C4-2B (cell line): ENCODE results near the gene LPCAT4.

Experiments used
- H3K27ac ChIP-seq: fragments of 450-650 bp; 2 replicates; pipeline ENCODE4 v1.5.1; 2017
- ZFX ChIP-seq: fragments of 450-650 bp; IDR thresholded peaks from 2 replicates; pipeline ENCODE4 v1.6.1; 2017
- TF ChIP-seq, protein P1 (sequence below): fragments of 450-650 bp; conservative IDR thresholded peaks from 2 replicates; pipeline ENCODE4 v1.5.1; 2017; ENCODE audit warnings: mild to moderate bottlenecking

LPCAT4 gene

GRCh38 chr15:34373951-34374350, 7.0 kb upstream of the LPCAT4 start:
- H3K27ac ChIP-seq = no peak overlapping the region
- TF ChIP-seq ZFX = no peak
- TF ChIP-seq, protein P1, sequence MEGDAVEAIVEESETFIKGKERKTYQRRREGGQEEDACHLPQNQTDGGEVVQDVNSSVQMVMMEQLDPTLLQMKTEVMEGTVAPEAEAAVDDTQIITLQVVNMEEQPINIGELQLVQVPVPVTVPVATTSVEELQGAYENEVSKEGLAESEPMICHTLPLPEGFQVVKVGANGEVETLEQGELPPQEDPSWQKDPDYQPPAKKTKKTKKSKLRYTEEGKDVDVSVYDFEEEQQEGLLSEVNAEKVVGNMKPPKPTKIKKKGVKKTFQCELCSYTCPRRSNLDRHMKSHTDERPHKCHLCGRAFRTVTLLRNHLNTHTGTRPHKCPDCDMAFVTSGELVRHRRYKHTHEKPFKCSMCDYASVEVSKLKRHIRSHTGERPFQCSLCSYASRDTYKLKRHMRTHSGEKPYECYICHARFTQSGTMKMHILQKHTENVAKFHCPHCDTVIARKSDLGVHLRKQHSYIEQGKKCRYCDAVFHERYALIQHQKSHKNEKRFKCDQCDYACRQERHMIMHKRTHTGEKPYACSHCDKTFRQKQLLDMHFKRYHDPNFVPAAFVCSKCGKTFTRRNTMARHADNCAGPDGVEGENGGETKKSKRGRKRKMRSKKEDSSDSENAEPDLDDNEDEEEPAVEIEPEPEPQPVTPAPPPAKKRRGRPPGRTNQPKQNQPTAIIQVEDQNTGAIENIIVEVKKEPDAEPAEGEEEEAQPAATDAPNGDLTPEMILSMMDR = no peak

- TF ChIP-seq, protein P1 = no peak
- TF ChIP-seq ZFX = no peak
- H3K27ac ChIP-seq = no peak overlapping the region
Measured at GRCh38 chr15:34370643-34371042, 3.6 kb upstream of the LPCAT4 start.

DNA sequence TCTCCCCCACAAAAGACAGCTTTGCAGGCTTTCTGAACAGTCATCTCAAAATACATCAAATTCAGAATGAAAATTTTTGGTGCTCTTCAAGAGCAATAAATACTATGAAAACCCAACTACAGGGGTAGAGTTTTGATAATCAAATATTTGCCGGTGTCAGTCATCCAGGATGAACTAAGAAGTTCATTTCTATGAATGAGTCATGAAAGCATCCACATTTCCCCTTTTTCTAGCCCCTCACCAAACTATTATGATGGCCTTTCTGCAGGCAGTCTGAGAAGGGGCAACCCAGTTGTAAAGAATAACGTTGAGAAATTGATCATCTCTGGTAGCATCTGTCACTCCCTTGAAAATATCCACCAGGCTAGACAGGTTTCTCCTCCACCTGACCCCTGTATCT, 3.1 kb upstream of the LPCAT4 start:
- H3K27ac ChIP-seq = no peak overlapping the region
- TF ChIP-seq, protein P1 = no peak
- TF ChIP-seq ZFX = no peak

DNA sequence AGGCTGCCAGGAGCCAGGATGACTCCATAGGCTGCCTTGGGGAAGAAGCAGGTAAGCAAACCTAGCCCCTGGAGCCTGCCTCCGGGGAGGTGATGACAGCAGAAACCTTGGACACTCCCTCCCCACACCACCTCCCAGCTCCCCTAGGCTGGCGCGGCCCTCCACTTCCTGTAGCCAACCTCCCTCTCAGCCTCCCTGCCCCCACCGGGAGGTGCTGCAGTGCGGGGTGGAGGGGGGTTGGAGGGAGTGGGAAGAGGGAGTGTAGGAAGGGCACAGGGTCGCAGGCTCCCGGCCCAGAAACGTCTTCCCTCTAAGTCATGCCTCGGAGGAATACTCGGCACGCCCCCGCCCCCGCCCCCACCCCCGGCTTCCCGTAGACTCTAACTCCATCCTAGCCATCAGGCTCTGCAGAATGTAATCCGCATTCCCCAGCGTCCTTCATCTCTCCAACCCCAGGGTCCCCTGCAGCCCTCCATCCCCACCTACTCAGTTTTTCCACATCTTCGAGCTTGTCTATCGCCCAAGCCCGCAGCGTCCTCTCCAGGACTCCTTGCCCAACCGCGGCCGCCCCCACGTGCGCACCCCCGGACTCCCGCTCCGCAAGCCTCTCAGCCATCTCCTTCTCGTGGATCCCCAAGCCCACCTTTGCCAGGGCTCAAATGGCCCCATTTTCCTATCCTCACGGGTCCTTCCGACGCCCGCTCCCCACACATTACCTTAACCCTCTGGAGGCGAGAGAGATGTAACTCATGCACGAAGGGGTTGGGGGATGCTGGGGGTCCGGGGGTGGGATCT, 528 bp downstream of the LPCAT4 start:
- H3K27ac ChIP-seq = peak overlapping the region; percentile 90
- TF ChIP-seq, protein P1 = no peak

- TF ChIP-seq, protein P1 = no peak
- no peak for TF ChIP-seq ZFX
- peak overlapping the region; percentile 90 for H3K27ac ChIP-seq
Measured at GRCh38 chr15:34365836-34366235, 1.2 kb downstream of the LPCAT4 start.

DNA sequence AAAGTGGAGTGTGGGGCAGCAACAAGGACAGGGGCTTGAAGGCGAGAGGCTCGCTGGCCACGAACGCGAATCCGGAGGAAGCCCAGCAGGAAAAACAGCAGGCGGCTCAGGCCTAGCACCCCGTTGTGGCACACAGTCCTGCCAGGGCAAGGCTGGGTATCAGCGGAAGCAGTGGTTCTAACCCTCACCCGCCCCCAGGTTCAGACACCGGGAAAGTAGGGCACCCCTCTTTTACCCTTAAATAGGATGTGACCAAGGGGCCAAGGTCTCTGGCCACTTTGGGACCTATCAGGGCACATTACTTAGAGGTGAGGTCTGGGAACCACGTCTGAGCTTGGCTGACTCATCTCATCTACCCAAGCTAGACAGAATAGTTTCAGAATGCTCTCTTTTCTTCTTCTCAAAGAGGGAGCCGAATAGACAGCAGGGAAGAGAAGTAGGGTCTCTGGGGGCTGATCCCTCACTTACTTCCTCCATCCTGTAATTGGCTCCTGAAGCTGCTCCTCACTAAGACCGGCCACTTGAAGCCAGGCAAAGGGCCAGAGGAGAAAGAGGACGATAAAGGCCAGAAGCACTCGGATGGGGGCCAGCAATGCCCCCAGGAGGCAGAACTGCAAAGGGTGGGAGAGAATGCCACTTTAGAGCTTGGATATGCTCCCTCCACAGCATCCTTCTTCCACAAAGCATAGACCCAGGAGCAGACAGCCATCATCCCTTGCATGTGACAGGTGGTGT, 1.7 kb downstream of the LPCAT4 start:
- H3K27ac ChIP-seq = no peak overlapping the region
- no peak for TF ChIP-seq ZFX
- TF ChIP-seq, protein P1 = no peak

DNA sequence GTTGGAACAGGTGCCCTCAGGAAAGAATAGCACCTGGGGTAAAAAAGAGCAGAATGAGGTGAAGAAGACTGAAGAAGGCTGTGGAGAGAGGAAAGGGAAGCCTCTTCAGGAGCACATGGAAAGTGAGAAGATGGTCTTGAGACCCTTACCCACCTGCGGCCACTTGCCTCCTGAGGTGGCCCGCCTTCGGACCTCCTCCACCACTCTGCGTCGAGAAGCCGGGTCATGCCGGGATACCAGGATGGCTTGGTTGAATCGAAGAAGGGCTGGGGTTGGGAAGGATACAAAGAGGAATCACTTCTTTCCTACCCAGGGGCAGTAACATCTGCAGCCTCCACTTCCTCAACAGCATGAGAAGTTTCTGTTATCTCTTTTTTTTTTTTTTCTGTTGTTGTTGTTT, 3.0 kb downstream of the LPCAT4 start:
- TF ChIP-seq, protein P1 = no peak
- TF ChIP-seq ZFX = no peak
- no peak overlapping the region for H3K27ac ChIP-seq
